Suprapubic skin (tissue), 4 donors: ENCODE data around the gene VTN.

ENCODE experiments used
- CTCF ChIP-seq, 2 donors: fragments of 200-600 bp in 1 of 2; fragments of 450-650 bp in 1 of 2; sonication (generic) in 1 of 2; IDR thresholded peaks; one replicate each; pipeline ENCODE4 v1.5.1; 2016 to 2019; ENCODE audit warnings: antibody characterized with exemption in 2 of 2, mild to moderate bottlenecking in 1 of 2, moderate library complexity in 1 of 2
- EP300 ChIP-seq: sonication (generic); formaldehyde crosslinking; IDR thresholded peaks from one replicate; pipeline ENCODE4 v1.6.1; 2017; ENCODE audit warnings: antibody characterized with exemption
- POLR2A ChIP-seq, 2 donors: fragments of 450-650 bp; IDR thresholded peaks; one replicate each; pipeline ENCODE4 v1.6.1; 2017; ENCODE audit warnings: antibody characterized with exemption in 2 of 2, mild to moderate bottlenecking in 2 of 2, moderate library complexity in 2 of 2
- POLR2AphosphoS5 ChIP-seq, 3 donors: sonication (generic); formaldehyde crosslinking; IDR thresholded peaks; one replicate each; pipeline ENCODE4 v1.6.1; 2017; ENCODE audit warnings: antibody characterized with exemption in 3 of 3

- TF ChIP-seq CTCF (IDR thresholded peaks at IDR 0.05) (no peak), POLR2AphosphoS5 (IDR thresholded peaks at IDR 0.05) (no peak), POLR2A (IDR thresholded peaks at IDR 0.05) (no peak), EP300 (no peak)
Observed at GRCh38 chr17:28384281-28385036, 14.4 kb upstream of the VTN start.
